ENCODE measurements around the gene MAP2K5. TPM values are rescaled to one million over a fixed set of nuclear protein-coding genes. Genes with fewer than 3 reads are reported as not detected.

MAP2K5 gene
- total RNA-seq, 1 donor from 2014 or later = 29.8 TPM

- H3K9me3 Mint-ChIP-seq = no peaks in the 10 kb centered on the region
- no peak overlapping the region for H3K4me3 Mint-ChIP-seq
- DNase-seq (ENCODE audit: low spot score in 2 of 2, unreplicated experiment in 2 of 2) = no peak
- peaks cover 2% of the 10 kb centered on the region for H3K36me3 Mint-ChIP-seq
- peaks cover 1% of the 10 kb centered on the region for H3K27me3 Mint-ChIP-seq (ENCODE audit: low read depth)
- H3K4me1 Mint-ChIP-seq = peaks cover 10% of the 10 kb centered on the region
- no peak overlapping the region for H3K27ac Mint-ChIP-seq
- no peak for TF ChIP-seq CTCF (IDR thresholded peaks at IDR 0.05; ENCODE audit: unreplicated experiment)
Observed at GRCh38 chr15:67803996-67804843, 261.7 kb downstream of the MAP2K5 start.

GRCh38 chr15:67805008-67805665, 262.6 kb downstream of the MAP2K5 start:
- H3K4me1 Mint-ChIP-seq = peaks cover under 1% of the 10 kb centered on the region
- peaks cover 2% of the 10 kb centered on the region for H3K36me3 Mint-ChIP-seq
- no peak for DNase-seq (ENCODE audit: low spot score in 2 of 2, unreplicated experiment in 2 of 2)
- no peak overlapping the region for H3K27ac Mint-ChIP-seq
- TF ChIP-seq CTCF (IDR thresholded peaks at IDR 0.05; ENCODE audit: unreplicated experiment) = no peak
- no peaks in the 10 kb centered on the region for H3K9me3 Mint-ChIP-seq
- H3K4me3 Mint-ChIP-seq = no peak overlapping the region
- H3K27me3 Mint-ChIP-seq (ENCODE audit: low read depth) = peaks cover 1% of the 10 kb centered on the region

- Mint-ChIP-seq H3K27ac (no peak overlapping the region), H3K4me1 (no peaks in the 10 kb centered on the region), H3K27me3 (ENCODE audit: low read depth) (peaks cover 6% of the 10 kb centered on the region), H3K9me3 (no peaks in the 10 kb centered on the region), H3K4me3 (no peak overlapping the region), H3K36me3 (peaks cover 2% of the 10 kb centered on the region)
- peak in 1 of 2 experiments; percentile 16 for DNase-seq (ENCODE audit: low spot score in 2 of 2, unreplicated experiment in 2 of 2)
- no peak for TF ChIP-seq CTCF (IDR thresholded peaks at IDR 0.05; ENCODE audit: unreplicated experiment)
Observed at GRCh38 chr15:67805666-67806516, 263.4 kb downstream of the MAP2K5 start.

GRCh38 chr15:67806536-67806935, 264.0 kb downstream of the MAP2K5 start:
- no peak for TF ChIP-seq CTCF (IDR thresholded peaks at IDR 0.05; ENCODE audit: unreplicated experiment)
- Mint-ChIP-seq H3K27me3 (ENCODE audit: low read depth) (peaks cover 5% of the 10 kb centered on the region), H3K9me3 (no peaks in the 10 kb centered on the region), H3K4me1 (no peaks in the 10 kb centered on the region), H3K27ac (no peak overlapping the region), H3K36me3 (peaks cover 2% of the 10 kb centered on the region), H3K4me3 (no peak overlapping the region)
- no peak for DNase-seq (ENCODE audit: low spot score in 2 of 2, unreplicated experiment in 2 of 2)

GRCh38 chr15:67807141-67807540, 264.6 kb downstream of the MAP2K5 start:
- no peak for DNase-seq (ENCODE audit: low spot score in 2 of 2, unreplicated experiment in 2 of 2)
- Mint-ChIP-seq H3K36me3 (peaks cover 2% of the 10 kb centered on the region), H3K27ac (no peak overlapping the region), H3K4me1 (peaks cover under 1% of the 10 kb centered on the region), H3K27me3 (ENCODE audit: low read depth) (peaks cover 10% of the 10 kb centered on the region), H3K4me3 (no peak overlapping the region), H3K9me3 (no peaks in the 10 kb centered on the region)
- no peak for TF ChIP-seq CTCF (IDR thresholded peaks at IDR 0.05; ENCODE audit: unreplicated experiment)
